H1 (cell line): ENCODE measurements around the gene ECD. TPM values are rescaled to one million over a fixed set of nuclear protein-coding genes. Genes with fewer than 3 reads are reported as not detected.

Experiments used
- CTCF ChIA-PET: fragments of 300-600 bp; sonication (Branson Sonifier 250); formaldehyde crosslinking; loops from one replicate; lab custom pipeline; 2021; ENCODE audit not compliant: partially characterized antibody; lab: Charles Lee
- POLR2A ChIA-PET: fragments of 300-600 bp; sonication (Branson Sonifier 250); formaldehyde crosslinking; loops from one replicate; lab custom pipeline; 2021; ENCODE audit warnings: inconsistent platforms; ENCODE audit not compliant: partially characterized antibody; lab: Charles Lee
- DNase-seq, 2 experiments: peaks; one replicate each; pipeline versions ENCODE4 v3.0.0 to v3.0.0-alpha.2; 2010 to 2022; ENCODE audit warnings: low spot score in 2 of 2, low read depth in 1 of 2, mixed read lengths in 1 of 2
- FAIRE-seq: peaks from 2 replicates; lab custom pipeline; 2011; peaks lifted over from hg19 to GRCh38; lab: Jason Lieb, UNC
- H2AFZ ChIP-seq: 2 replicates; pipeline ENCODE4 v1.8.1; 2012; ENCODE audit warnings: low read length, inconsistent platforms
- H2AK5ac ChIP-seq: 2 replicates; pipeline ENCODE4 v1.6.1; 2013; ENCODE audit warnings: low read depth, low read length
- H2BK120ac ChIP-seq: replicated peaks from 2 replicates; pipeline ENCODE3; 2013; ENCODE audit warnings: low read depth, low read length, inconsistent platforms
- H2BK12ac ChIP-seq: 2 replicates; pipeline ENCODE4 v1.6.1; 2013; ENCODE audit warnings: low read depth, low read length
- H2BK15ac ChIP-seq: 2 replicates; pipeline ENCODE4 v1.6.1; 2013; ENCODE audit warnings: low read length
- H2BK20ac ChIP-seq: 2 replicates; pipeline ENCODE4 v1.6.1; 2013; ENCODE audit warnings: low read length
- H2BK5ac ChIP-seq: 2 replicates; pipeline ENCODE4 v1.6.1; 2013; ENCODE audit warnings: low read depth, low read length
- H3K14ac ChIP-seq: 2 replicates; pipeline ENCODE4 v1.6.1; 2013; ENCODE audit warnings: inconsistent platforms; ENCODE audit not compliant: insufficient read length
- H3K18ac ChIP-seq: 2 replicates; pipeline ENCODE4 v1.6.1; 2013; ENCODE audit warnings: low read length; ENCODE audit errors: extremely low read depth
- H3K23ac ChIP-seq: 2 replicates; pipeline ENCODE4 v1.6.1; 2013; ENCODE audit warnings: inconsistent platforms; ENCODE audit not compliant: insufficient read length
- H3K23me2 ChIP-seq: 2 replicates; pipeline ENCODE4 v1.6.1; 2013; ENCODE audit warnings: low read depth, low read length
- H3K27ac ChIP-seq: 2 replicates; pipeline ENCODE4 v1.6.1; 2011; ENCODE audit warnings: low read depth, low read length, inconsistent platforms
- H3K27me3 ChIP-seq, 4 experiments: replicated peaks in 1 of 4; 1 replicate in 1 of 4; 2 replicates in 3 of 4; pipeline versions ENCODE4 v1.6.1 to v1.8.1; 2011 to 2013; ENCODE audit warnings: low read length in 3 of 4, mild to moderate bottlenecking in 3 of 4, inconsistent platforms in 2 of 4, mixed read lengths in 2 of 4, moderate library complexity in 1 of 4; ENCODE audit not compliant: control insufficient read depth in 3 of 4, insufficient read depth in 3 of 4; ENCODE audit errors: extremely low read depth in 1 of 4
- H3K36me3 ChIP-seq, 4 experiments: 2 replicates each; pipeline versions ENCODE4 v1.6.1 to v1.8.1; 2011 to 2013; ENCODE audit warnings: mild to moderate bottlenecking in 4 of 4, low read length in 3 of 4, moderate library complexity in 2 of 4, control low read depth in 1 of 4, inconsistent platforms in 1 of 4; ENCODE audit not compliant: insufficient read depth in 4 of 4, control insufficient read depth in 2 of 4
- H3K4ac ChIP-seq: replicated peaks from 2 replicates; pipeline ENCODE3; 2013; ENCODE audit warnings: low read length, low read depth, mixed read lengths, inconsistent platforms; ENCODE audit not compliant: insufficient read length
- H3K4me1 ChIP-seq, 4 experiments: replicated peaks in 1 of 4; 1 replicate in 1 of 4; 2 replicates in 3 of 4; pipeline versions ENCODE4 v1.6.1 to v1.8.1; 2011 to 2013; ENCODE audit warnings: low read length in 3 of 4, inconsistent platforms in 2 of 4, mixed read lengths in 1 of 4; ENCODE audit not compliant: insufficient read depth in 4 of 4, control insufficient read depth in 3 of 4
- H3K4me2 ChIP-seq, 2 experiments: 2 replicates each; pipeline versions ENCODE4 v1.6.1 to v1.8.1; 2011 to 2013; ENCODE audit warnings: low read depth in 2 of 2, low read length in 2 of 2, control low read depth in 1 of 2, inconsistent platforms in 1 of 2, mild to moderate bottlenecking in 1 of 2; ENCODE audit not compliant: insufficient read depth in 1 of 2
- H3K4me3 ChIP-seq, 4 experiments: fragments of 200-600, 300-600 bp in 1 of 4; sonication (generic), shearing (Covaris generic), sonication (Bioruptor Twin) in 1 of 4; 2 replicates each; pipeline versions ENCODE4 v1.5.1 to v1.8.1; 2011 to 2016; ENCODE audit warnings: low read length in 4 of 4, low read depth in 3 of 4, control low read depth in 2 of 4, inconsistent platforms in 2 of 4, mild to moderate bottlenecking in 2 of 4, mixed read lengths in 1 of 4, moderate library complexity in 1 of 4; ENCODE audit not compliant: insufficient read depth in 2 of 4; ENCODE audit errors: extremely low read depth in 1 of 4
- H3K56ac ChIP-seq: replicated peaks from 2 replicates; pipeline ENCODE3; 2013; ENCODE audit warnings: low read depth, mild to moderate bottlenecking, mixed read lengths, low read length, inconsistent platforms; ENCODE audit not compliant: insufficient read length
- H3K79me1 ChIP-seq: 2 replicates; pipeline ENCODE4 v1.6.1; 2013; ENCODE audit warnings: low read depth, low read length, control low read depth
- H3K79me2 ChIP-seq, 2 experiments: 2 replicates each; pipeline versions ENCODE4 v1.6.1 to v1.8.1; 2012 to 2013; ENCODE audit warnings: low read length in 2 of 2, mild to moderate bottlenecking in 2 of 2, inconsistent platforms in 1 of 2; ENCODE audit not compliant: insufficient read depth in 2 of 2, control insufficient read depth in 1 of 2
- H3K9ac ChIP-seq, 4 experiments: replicated peaks in 1 of 4; 1 replicate in 1 of 4; 2 replicates in 3 of 4; pipeline versions ENCODE4 v1.6.1 to v1.8.1; 2011 to 2013; ENCODE audit warnings: low read depth in 3 of 4, low read length in 3 of 4, control low read depth in 2 of 4, mild to moderate bottlenecking in 2 of 4, moderate library complexity in 2 of 4, inconsistent platforms in 1 of 4; ENCODE audit errors: extremely low read depth in 1 of 4
- H3K9me3 ChIP-seq, 2 experiments: 2 replicates each; pipeline versions ENCODE4 v1.6.1 to v1.8.1; 2012 to 2013; ENCODE audit warnings: mild to moderate bottlenecking in 2 of 2, moderate library complexity in 2 of 2, control low read depth in 1 of 2, inconsistent platforms in 1 of 2, low read depth in 1 of 2, low read length in 1 of 2, mixed read lengths in 1 of 2; ENCODE audit not compliant: insufficient read depth in 2 of 2
- H4K20me1 ChIP-seq, 2 experiments: replicated peaks in 1 of 2; 2 replicates each; pipeline versions ENCODE3 to v1.8.1; 2011 to 2013; ENCODE audit warnings: inconsistent platforms in 2 of 2, low read length in 2 of 2, mild to moderate bottlenecking in 1 of 2; ENCODE audit not compliant: insufficient read depth in 2 of 2, control insufficient read depth in 1 of 2
- H4K5ac ChIP-seq: 2 replicates; pipeline ENCODE4 v1.6.1; 2013; ENCODE audit warnings: low read length, low read depth, mixed read lengths, inconsistent platforms; ENCODE audit not compliant: insufficient read length
- H4K8ac ChIP-seq: 2 replicates; pipeline ENCODE4 v1.8.0; 2013; ENCODE audit warnings: mild to moderate bottlenecking, moderate library complexity, low read length, inconsistent platforms; ENCODE audit not compliant: insufficient read depth; ENCODE audit errors: extremely low read depth
- H4K91ac ChIP-seq: replicated peaks from 2 replicates; pipeline ENCODE3; 2013; ENCODE audit warnings: low read length, mixed read lengths, inconsistent platforms; ENCODE audit not compliant: insufficient read length
- GABPA ChIP-seq: IDR thresholded peaks from 2 replicates; pipeline ENCODE4 v1.6.1; 2011; ENCODE audit warnings: mild to moderate bottlenecking, low read length, moderate library complexity, borderline replicate concordance; ENCODE audit not compliant: insufficient read depth
- POLR2A ChIP-seq, 2 experiments: IDR thresholded peaks; 1 replicate in 1 of 2; 2 replicates in 1 of 2; pipeline ENCODE4 v1.6.1; 2011; ENCODE audit warnings: low read depth in 2 of 2, low read length in 2 of 2, mild to moderate bottlenecking in 2 of 2; ENCODE audit errors: control extremely low read depth in 1 of 2
- TAF1 ChIP-seq: IDR thresholded peaks from 2 replicates; pipeline ENCODE4 v1.6.1; 2011; ENCODE audit warnings: mild to moderate bottlenecking, low read depth, low read length
- WGBS, 2 experiments: shearing (Covaris generic) in 1 of 2; methylation state at CpG; one replicate each; pipeline versions ENCODE4 v1.1.6 to v1.1.7; 2013 to 2015; ENCODE audit warnings: low lambda C conversion rate in 2 of 2, mixed read lengths in 2 of 2, inconsistent platforms in 1 of 2, low coverage in 1 of 2, missing lambda C conversion rate in 1 of 2; ENCODE audit not compliant: insufficient replicate concordance in 2 of 2, insufficient coverage in 1 of 2, insufficient read length in 1 of 2; ENCODE audit errors: extremely low coverage in 1 of 2, missing lambda C conversion rate in 1 of 2; 5-methylcytosine and 5-hydroxymethylcytosine counted together
- polyA plus RNA-seq, 7 experiments: library from polyadenylated mRNA; depleted of rRNA in 3 of 7; stranded (reverse) in 5 of 7; unstranded in 2 of 7; fragments of >200 nt in 5 of 7; fragments of 200-250 nt in 2 of 7; gene quantifications; 1 replicate in 5 of 7; 2 replicates in 1 of 7; 4 replicates in 1 of 7; pipeline versions ENCODE4 v1.2.1 to v1.2.3, GENCODE V29; 2011 to 2013; ENCODE audit warnings: missing spikeins in 2 of 7, mixed read lengths in 2 of 7
- total RNA-seq: library from RNA; stranded (reverse); fragmentation: NEBNext Ultra II Directional; extraction: Animal tissue kit (Norgen Biotek cat#: 25700); gene quantifications from 2 replicates; pipeline ENCODE4 v1.2.1, GENCODE V29; 2021

ECD gene
- total and polyA plus RNA-seq, 2 of the 8 experiments (the other 6 are each of a cell fraction or from before 2014, with no cell fraction given) = 27.1 to 38.0 TPM

DNA sequence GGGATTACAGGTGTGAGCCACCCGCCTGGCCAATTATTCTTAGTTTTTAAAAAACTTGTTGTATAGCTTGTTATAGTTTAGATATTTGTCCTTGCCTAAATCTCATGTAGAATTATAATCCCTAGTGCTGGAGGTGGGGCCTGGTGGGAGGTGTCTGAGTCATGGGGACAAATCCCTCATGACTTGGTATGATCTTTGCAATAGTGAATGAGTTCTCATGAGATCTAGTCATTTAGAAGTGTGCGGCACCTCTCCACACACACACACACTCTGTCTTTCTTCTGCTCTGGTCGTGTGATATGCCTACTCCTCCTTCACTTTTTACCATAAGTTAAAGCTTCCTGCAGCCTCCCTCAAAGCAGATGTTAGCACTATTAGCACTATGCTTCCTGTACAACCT, 37.3 kb upstream of the ECD start:
- Histone ChIP-seq H4K91ac (no peak overlapping the region), H3K79me1 (no peaks in the 10 kb centered on the region), H2BK12ac (no peak overlapping the region), H4K5ac (no peak overlapping the region), H3K4me3 (no peak overlapping the region), H3K27ac (no peak overlapping the region), H3K79me2 (no peaks in the 10 kb centered on the region), H2AK5ac (no peak overlapping the region), H4K8ac (no peak overlapping the region), H3K36me3 (peaks cover 0 to 3% (median 0%) of the 10 kb centered on the region in 4 experiments; a peak in 1 of 8 replicates), H3K14ac (no peak overlapping the region), H3K4me1 (no peaks in the 10 kb centered on the region), H3K18ac (no peak overlapping the region), H2BK20ac (no peak overlapping the region), H3K23me2 (no peaks in the 10 kb centered on the region), H3K9ac (no peak overlapping the region), H3K56ac (no peak overlapping the region), H3K27me3 (no peaks in the 10 kb centered on the region), H2BK5ac (no peak overlapping the region), H3K4me2 (no peak overlapping the region), H3K4ac (no peak overlapping the region), H2BK120ac (no peak overlapping the region), H3K9me3 (peaks cover 19 to 25% of the 10 kb centered on the region in 2 experiments), H3K23ac (no peak overlapping the region), H4K20me1 (no peaks in the 10 kb centered on the region), H2AFZ (no peak overlapping the region), H2BK15ac (no peak overlapping the region)
- POLR2A ChIA-PET = no interaction called here
- WGBS, 2 experiments = 92% methylated on average over 3 of the region's 3 CpGs; no CpG with 5 or more reads in 1 of the 2 experiments
- TF ChIP-seq GABPA = no peak
- no peak for TF ChIP-seq TAF1
- TF ChIP-seq POLR2A (IDR thresholded peaks at IDR 0.05; ENCODE audit: control extremely low read depth in 1 of 2, low read depth in 2 of 2, low read length in 2 of 2) = no peak
- FAIRE-seq (no peak), DNase-seq (no peak)
- CTCF ChIA-PET = no interaction called here
